ENCODE measurements around the gene CCNG2.

Gene CCNG2

GRCh38 chr4:77126809-77127208, 30.2 kb upstream of the CCNG2 start:
- peak overlapping the region; percentile 59 for H3K4me2 ChIP-seq (ENCODE audit: low read depth, low read length, poor library complexity, severe bottlenecking)
- H3F3A ChIP-seq (ENCODE audit: insufficient read depth), result peaks cover 6% of the 10 kb centered on the region; the same call in 1 of the 2 replicates
- peak overlapping the region; percentile 77 for H2AFZ ChIP-seq (ENCODE audit: low read depth, low read length, severe bottlenecking)

GRCh38 chr4:77127215-77127614, 29.8 kb upstream of the CCNG2 start:
- H3K79me2 ChIP-seq (ENCODE audit: insufficient read depth, low read length), result no peaks in the 10 kb centered on the region
- peak overlapping the region; percentile 16 for H3K4me3 ChIP-seq (ENCODE audit: insufficient read depth, low read length, poor library complexity, severe bottlenecking)
- H3F3A ChIP-seq (ENCODE audit: insufficient read depth), result peaks cover 6% of the 10 kb centered on the region; the same call in 1 of the 2 replicates
- H3K9ac ChIP-seq (ENCODE audit: low read length), result peak overlapping the region; percentile 47
- H3K27ac ChIP-seq (ENCODE audit: low read depth, low read length), result peak overlapping the region; percentile 96
- no peaks in the 10 kb centered on the region for H4K20me1 ChIP-seq (ENCODE audit: low read depth, low read length)
- TF ChIP-seq EZH2phosphoT487 (conservative IDR thresholded peaks at IDR 0.05; ENCODE audit: low read length) (no peak), CTCF (IDR thresholded peaks at IDR 0.05; ENCODE audit: insufficient read depth, low read length, poor library complexity, severe bottlenecking) (no peak)
- no peaks in the 10 kb centered on the region for H3K27me3 ChIP-seq (ENCODE audit: low read length)
- peak overlapping the region; percentile 59 for H3K4me2 ChIP-seq (ENCODE audit: low read depth, low read length, poor library complexity, severe bottlenecking)
- no peaks in the 10 kb centered on the region for H3K9me3 ChIP-seq (ENCODE audit: insufficient read depth, low read length)
- H3K9me2 ChIP-seq (replicated peaks; ENCODE audit: insufficient read depth, low read length), result no peaks in the 10 kb centered on the region
- H2AFZ ChIP-seq (ENCODE audit: low read depth, low read length, severe bottlenecking), result peak overlapping the region; percentile 77
- no peaks in the 10 kb centered on the region for H3K36me3 ChIP-seq (ENCODE audit: low read length)

More at GRCh38 chr4:77126809-77127208, 30.2 kb upstream of the CCNG2 start:
- Histone ChIP-seq H4K20me1 (ENCODE audit: low read depth, low read length) (no peaks in the 10 kb centered on the region), H3K27ac (ENCODE audit: low read depth, low read length) (peak overlapping the region; percentile 96), H3K27me3 (ENCODE audit: low read length) (no peaks in the 10 kb centered on the region), H3K79me2 (ENCODE audit: insufficient read depth, low read length) (no peaks in the 10 kb centered on the region), H3K9me3 (ENCODE audit: insufficient read depth, low read length) (no peaks in the 10 kb centered on the region), H3K9me2 (replicated peaks; ENCODE audit: insufficient read depth, low read length) (no peaks in the 10 kb centered on the region), H3K4me3 (ENCODE audit: insufficient read depth, low read length, poor library complexity, severe bottlenecking) (no peak overlapping the region), H3K36me3 (ENCODE audit: low read length) (no peaks in the 10 kb centered on the region), H3K9ac (ENCODE audit: low read length) (peak overlapping the region; percentile 47)
- TF ChIP-seq EZH2phosphoT487 (conservative IDR thresholded peaks at IDR 0.05; ENCODE audit: low read length), result no peak
- TF ChIP-seq CTCF (IDR thresholded peaks at IDR 0.05; ENCODE audit: insufficient read depth, low read length, poor library complexity, severe bottlenecking), result no peak

GRCh38 chr4:77127837-77128621, 29.0 kb upstream of the CCNG2 start:
- Histone ChIP-seq H3K27ac (ENCODE audit: low read depth, low read length) (peak overlapping the region; percentile 96), H3K4me2 (ENCODE audit: low read depth, low read length, poor library complexity, severe bottlenecking) (peak overlapping the region; percentile 59), H3K4me3 (ENCODE audit: insufficient read depth, low read length, poor library complexity, severe bottlenecking) (no peak overlapping the region)

More at GRCh38 chr4:77127837-77128621, 29.0 kb upstream of the CCNG2 start:
- no peaks in the 10 kb centered on the region for H3K79me2 ChIP-seq (ENCODE audit: insufficient read depth, low read length)
- H3K9me2 ChIP-seq (replicated peaks; ENCODE audit: insufficient read depth, low read length), result no peaks in the 10 kb centered on the region
- H4K20me1 ChIP-seq (ENCODE audit: low read depth, low read length), result no peaks in the 10 kb centered on the region
- no peaks in the 10 kb centered on the region for H3K36me3 ChIP-seq (ENCODE audit: low read length)
- H3F3A ChIP-seq (ENCODE audit: insufficient read depth), result peaks cover 6% of the 10 kb centered on the region; the same call in 1 of the 2 replicates
- TF ChIP-seq EZH2phosphoT487 (conservative IDR thresholded peaks at IDR 0.05; ENCODE audit: low read length) (no peak), CTCF (IDR thresholded peaks at IDR 0.05; ENCODE audit: insufficient read depth, low read length, poor library complexity, severe bottlenecking) (no peak)
- peak overlapping the region; percentile 47; the same call in 1 of the 2 replicates for H3K9ac ChIP-seq (ENCODE audit: low read length)
- H2AFZ ChIP-seq (ENCODE audit: low read depth, low read length, severe bottlenecking), result peak overlapping the region; percentile 77
- no peaks in the 10 kb centered on the region for H3K9me3 ChIP-seq (ENCODE audit: insufficient read depth, low read length)
- no peaks in the 10 kb centered on the region for H3K27me3 ChIP-seq (ENCODE audit: low read length)
